DLD1 (cell line): Measurements from ENCODE around the gene KIF23.

Experiments
- in situ Hi-C: cut with HindIII; loops from 2 replicates; pipeline ENCODE4 v1.10.0; 2017; ENCODE audit warnings: low sequenced_read_pairs

KIF23 gene

DNA sequence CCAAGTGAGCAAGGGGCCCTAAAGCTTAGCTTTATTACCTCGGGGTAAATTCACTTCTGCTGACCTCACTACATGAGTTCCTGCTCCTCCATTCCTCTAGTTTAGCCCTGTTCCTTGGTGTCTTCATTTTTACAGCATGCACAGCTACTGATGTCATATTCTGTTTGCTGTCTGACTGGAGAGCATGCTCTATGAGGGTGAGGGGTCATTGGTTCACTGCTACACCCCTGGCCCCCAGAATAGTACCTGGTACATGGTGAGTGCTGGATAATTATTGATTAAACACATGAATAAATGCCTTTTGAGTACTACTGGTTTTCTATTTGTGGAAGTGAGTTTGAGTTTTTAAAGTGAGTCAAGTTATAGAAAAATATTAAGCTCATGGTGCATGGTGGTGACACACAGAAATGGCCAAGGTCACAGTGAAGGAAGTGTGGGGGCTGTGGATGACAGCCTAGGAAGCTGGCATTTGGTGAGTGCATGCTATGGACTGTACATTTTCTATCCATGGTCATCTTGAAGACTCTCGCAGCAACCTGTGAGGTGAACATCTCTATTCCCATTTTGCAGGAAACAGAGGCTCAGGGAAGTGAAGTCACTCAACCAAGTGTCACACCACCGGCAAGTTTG, 72.4 kb downstream of the KIF23 start:
- in situ Hi-C loops, result no loop called here

DNA sequence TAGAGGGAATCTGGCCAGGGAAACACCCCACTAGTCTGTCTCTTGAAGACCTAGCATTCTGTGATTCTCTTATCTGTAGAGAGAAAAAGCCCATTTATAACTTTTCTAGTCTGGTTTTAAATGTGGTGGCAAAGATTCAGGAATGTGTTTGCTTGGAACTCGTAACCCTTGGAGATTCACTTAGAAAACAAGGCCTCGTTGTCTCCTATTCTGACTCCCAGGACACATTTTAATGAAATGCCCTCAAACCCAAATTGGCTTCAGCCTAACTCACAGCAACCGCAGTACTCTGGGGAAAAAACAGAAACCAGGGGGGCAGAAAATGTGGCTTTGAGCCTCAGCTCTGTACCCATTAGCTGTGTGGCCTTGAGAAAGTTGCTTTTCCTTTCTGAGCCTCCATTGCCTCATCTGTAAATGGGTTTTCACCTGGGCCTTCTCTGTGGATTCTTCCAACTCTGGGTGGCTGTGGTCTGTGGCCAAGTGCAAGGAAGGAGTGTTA, 75.0 kb downstream of the KIF23 start:
- in situ Hi-C loops, result no loop called here

DNA sequence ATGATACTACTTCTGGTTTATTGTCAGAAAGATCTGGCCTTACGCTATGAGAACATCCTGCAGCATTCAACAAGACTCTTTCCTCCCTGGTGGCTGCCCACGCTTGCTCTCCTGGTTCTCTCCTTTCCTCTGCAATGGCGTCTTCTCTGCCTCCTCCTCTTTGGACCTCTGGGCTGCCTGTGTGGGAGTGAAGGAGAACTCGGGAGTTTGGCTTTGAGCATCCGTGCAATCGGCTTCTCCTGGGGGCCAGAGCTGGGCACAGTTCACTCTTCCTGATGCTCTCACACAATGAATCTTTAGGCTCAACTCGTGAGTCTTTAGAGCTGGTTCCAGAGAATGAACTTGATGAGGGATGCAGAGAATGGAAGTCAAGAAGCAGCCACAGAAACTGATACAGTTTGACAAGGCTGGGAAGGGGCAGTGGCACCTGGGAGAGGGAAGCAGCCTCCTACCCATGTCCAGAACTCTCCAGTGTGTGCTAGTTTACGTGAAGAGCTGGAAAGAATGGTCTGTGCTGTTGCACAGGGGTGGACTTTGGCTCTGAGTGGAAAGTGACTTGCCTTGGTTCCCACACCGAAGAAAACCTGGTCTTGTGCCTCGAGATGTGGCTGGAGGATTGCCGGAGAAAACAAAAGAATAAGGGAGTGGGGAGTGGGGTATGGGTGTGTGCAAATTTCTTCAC, 76.3 kb downstream of the KIF23 start:
- in situ Hi-C loops, result no loop called here

DNA sequence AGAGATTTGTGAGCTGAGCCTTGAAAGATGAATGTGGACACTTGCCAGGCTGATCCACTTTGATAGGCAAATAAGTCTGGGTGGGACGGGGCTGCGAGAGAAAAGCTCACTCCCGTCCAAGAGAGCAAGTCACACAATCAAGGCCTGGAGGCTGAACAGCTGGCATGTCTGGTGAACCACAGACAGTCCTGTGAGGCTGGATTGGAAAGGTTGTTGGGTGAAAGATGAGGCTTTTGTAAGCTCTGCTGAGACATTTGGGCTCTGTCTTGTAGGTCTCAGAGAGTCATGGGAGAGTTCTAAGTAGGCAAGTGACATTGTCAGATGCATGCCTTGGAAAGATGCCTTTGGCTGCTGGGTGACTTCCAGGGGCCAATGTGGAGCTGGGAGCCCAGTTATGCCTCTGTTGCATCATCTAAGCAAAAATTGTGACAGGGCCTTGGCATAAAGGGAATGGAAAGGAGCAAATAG, 76.9 kb downstream of the KIF23 start:
- in situ Hi-C loops, result no loop called here

DNA sequence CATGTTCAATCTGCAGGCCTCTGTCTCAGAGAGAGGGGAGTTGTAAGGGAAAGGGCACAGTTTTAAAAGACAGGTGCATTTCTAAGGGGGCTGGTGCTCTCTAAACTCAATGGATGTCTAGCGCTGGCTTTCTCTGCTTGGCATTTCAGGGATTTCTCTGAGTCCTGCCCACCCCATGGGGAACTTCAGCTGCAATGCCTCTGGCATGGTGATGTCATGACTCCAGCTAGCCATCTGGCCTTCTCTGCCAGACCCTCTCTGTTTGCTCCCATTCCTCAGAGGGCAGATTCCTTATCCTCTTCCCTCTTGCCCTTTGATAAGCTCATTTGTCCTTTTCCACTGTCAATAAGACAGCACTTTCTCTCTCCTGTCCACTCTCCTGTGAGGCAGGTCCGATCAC, 79.3 kb downstream of the KIF23 start:
- in situ Hi-C loops, result no loop called here

DNA sequence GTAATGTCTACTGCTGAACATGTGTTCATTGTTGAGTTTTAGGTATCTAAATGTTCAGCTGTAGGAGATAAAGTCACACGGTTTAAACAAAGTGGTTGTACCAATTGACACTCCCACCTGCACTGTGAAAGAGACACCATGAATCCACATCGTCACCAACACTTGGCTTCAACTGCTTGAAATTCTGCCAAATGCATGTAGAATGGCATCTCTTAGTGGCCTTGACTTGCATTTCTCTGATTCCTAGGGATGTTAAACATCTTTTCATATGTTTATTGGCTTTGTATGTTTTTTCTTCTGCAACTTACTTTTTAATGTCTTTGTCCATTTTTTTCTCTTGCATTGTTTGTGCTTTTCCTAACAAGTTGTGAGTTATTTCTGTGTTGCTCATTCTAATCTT, 81.9 kb downstream of the KIF23 start:
- in situ Hi-C loops, result no loop called here

DNA sequence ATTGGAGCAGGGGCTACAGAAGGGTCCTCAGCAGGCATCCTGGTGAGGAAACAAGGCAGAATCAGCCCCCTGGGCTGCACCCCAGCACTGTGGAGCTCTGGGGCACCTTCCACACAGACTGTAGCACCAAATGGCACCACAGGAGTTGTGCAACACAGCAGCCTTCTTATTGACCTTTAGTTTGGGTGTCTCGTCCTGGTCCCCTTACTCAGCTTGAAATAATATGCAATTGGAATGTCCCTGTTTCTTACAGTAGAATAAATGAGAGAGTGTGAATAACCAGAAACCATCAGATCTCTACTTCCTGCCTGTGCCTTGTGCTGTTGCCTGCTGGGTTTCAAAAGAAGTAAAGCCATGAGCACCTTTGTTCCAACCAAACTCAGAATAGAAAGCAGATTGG, 82.9 kb downstream of the KIF23 start:
- in situ Hi-C loops, result no loop called here

DNA sequence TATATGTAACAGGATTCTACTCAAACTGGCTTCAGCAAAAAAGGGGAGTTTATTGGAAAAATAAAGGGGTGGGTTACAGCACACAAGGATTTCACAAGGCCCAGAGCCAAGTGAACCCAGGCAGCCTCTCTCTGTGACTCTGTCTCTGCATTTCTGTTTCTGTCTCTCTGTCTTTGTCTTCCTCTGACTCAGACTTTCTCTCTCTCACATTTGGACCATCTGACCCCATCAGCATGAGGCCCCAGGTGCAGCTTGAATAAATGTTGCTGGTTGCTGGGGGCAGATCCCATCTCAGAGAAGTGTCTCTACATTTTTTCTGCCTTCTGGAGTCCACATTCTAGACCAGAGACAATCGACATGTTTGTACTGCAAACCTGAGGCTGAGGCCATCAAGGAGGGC, 83.5 kb downstream of the KIF23 start:
- in situ Hi-C loops, result no loop called here
